Stimulated activated CD8-positive, alpha-beta memory T cell treated with anti-CD3 and anti-CD28 coated beads, Interleukin-2, amount 100 ng/mL, for 48 hours (primary cell): ENCODE measurements around the gene MLLT1.

ENCODE experiments used
- DNase-seq, 2 donors: peaks; one replicate each; pipeline ENCODE4 v3.0.0-alpha.2; 2020; ENCODE audit warnings: low read depth in 2 of 2

MLLT1 gene

GRCh38 chr19:6221878-6222746, 57.7 kb downstream of the MLLT1 start:
- no peak for DNase-seq

GRCh38 chr19:6221220-6221877, 58.4 kb downstream of the MLLT1 start:
- DNase-seq, result no peak

- DNase-seq, result no peak
Observed at GRCh38 chr19:6220385-6221191, 59.2 kb downstream of the MLLT1 start.

- DNase-seq, result no peak
Observed at GRCh38 chr19:6219586-6220290, 60.0 kb downstream of the MLLT1 start.

- no peak for DNase-seq
Observed at GRCh38 chr19:6219147-6219525, 60.6 kb downstream of the MLLT1 start.

GRCh38 chr19:6218491-6219146, 61.2 kb downstream of the MLLT1 start:
- DNase-seq, result peak; percentile 72 to 83

- DNase-seq, result no peak
Observed at GRCh38 chr19:6217752-6218334, 61.9 kb downstream of the MLLT1 start.

- no peak for DNase-seq
Observed at GRCh38 chr19:6216996-6217751, 62.6 kb downstream of the MLLT1 start.

GRCh38 chr19:6216236-6216995, 63.4 kb downstream of the MLLT1 start:
- DNase-seq, result no peak

- DNase-seq, result no peak
Observed at GRCh38 chr19:6215701-6216235, 64.0 kb downstream of the MLLT1 start.

GRCh38 chr19:6214881-6215541, 64.8 kb downstream of the MLLT1 start:
- DNase-seq, result no peak

GRCh38 chr19:6213696-6214641, 65.8 kb downstream of the MLLT1 start:
- no peak for DNase-seq

GRCh38 chr19:6213266-6213595, 66.5 kb downstream of the MLLT1 start:
- DNase-seq, result no peak

GRCh38 chr19:6212403-6213265, 67.1 kb downstream of the MLLT1 start:
- no peak for DNase-seq

GRCh38 chr19:6211632-6212402, 68.0 kb downstream of the MLLT1 start:
- DNase-seq, result no peak
